Renal cortical epithelial cell (primary cell): ENCODE measurements around the gene XCL2. TPM values are rescaled to one million over a fixed set of nuclear protein-coding genes. Genes with fewer than 3 reads are reported as not detected.
"Not testable (repeated sequence)": the region's sequence is repeated elsewhere in the genome, so short reads cannot be mapped to it uniquely, and the experiment has no call there.

Source experiments
- DNase-seq: peaks from one replicate; pipeline ENCODE4 v3.0.0-alpha.2; 2011; ENCODE audit warnings: low read depth
- total RNA-seq: library from RNA; depleted of rRNA; stranded (reverse); fragments of >200 nt; gene quantifications from 2 replicates; pipeline ENCODE4 v1.2.3, GENCODE V29; 2014

The XCL2 gene, protein sequence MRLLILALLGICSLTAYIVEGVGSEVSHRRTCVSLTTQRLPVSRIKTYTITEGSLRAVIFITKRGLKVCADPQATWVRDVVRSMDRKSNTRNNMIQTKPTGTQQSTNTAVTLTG
- total RNA-seq, result not detected in 2 replicates

DNA sequence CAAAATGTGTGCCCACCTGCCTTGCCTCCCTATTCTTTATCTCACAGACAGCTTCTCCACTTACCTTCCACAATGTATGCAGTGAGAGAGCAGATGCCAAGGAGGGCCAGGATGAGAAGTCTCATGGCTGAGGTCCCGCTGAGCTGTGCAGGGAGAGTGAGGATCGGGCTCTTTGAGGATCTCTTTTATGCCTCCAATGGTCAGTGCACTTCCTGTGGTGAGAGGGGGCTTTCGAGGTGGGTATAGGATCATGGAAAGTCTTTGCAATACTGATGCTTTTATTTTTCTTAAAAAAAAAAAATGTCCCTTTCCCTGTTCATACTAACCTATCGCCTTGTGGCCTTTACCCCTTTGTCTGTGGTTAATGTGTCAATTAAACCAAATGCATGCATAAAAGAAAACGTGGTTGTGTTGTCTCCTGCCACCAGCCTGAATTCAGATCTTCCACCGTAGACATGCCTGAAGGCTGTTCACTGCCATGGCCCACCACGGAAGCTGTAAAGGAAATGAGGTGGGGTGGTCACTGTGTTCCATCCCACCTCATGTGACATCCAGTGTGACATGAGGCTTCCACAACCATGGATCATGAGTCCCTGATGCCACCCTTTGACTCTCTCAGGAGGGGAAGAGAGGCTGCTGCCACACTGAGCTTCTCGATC lies at the start of gene XCL2:
Gene XCL2 (minus strand): TSS at position 158 of the 659 bp plus-strand sequence. CDS start 33 bp downstream, at position 125.
- DNase-seq, result not testable (repeated sequence)

GRCh38 chr1:168591641-168592250 lies 47.9 kb upstream of the XCL2 start:
- no peak for DNase-seq

- no peak for DNase-seq
Observed at GRCh38 chr1:168591066-168591465, 47.3 kb upstream of the XCL2 start.

GRCh38 chr1:168589167-168589566 lies 45.4 kb upstream of the XCL2 start:
- DNase-seq, result no peak

GRCh38 chr1:168585937-168586336 lies 42.1 kb upstream of the XCL2 start:
- peak; percentile 12 for DNase-seq

- DNase-seq, result peak; percentile 69
Observed at GRCh38 chr1:168585191-168585590, 41.4 kb upstream of the XCL2 start.

- peak; percentile 95 for DNase-seq
Observed at GRCh38 chr1:168583571-168583970, 39.8 kb upstream of the XCL2 start.

DNA sequence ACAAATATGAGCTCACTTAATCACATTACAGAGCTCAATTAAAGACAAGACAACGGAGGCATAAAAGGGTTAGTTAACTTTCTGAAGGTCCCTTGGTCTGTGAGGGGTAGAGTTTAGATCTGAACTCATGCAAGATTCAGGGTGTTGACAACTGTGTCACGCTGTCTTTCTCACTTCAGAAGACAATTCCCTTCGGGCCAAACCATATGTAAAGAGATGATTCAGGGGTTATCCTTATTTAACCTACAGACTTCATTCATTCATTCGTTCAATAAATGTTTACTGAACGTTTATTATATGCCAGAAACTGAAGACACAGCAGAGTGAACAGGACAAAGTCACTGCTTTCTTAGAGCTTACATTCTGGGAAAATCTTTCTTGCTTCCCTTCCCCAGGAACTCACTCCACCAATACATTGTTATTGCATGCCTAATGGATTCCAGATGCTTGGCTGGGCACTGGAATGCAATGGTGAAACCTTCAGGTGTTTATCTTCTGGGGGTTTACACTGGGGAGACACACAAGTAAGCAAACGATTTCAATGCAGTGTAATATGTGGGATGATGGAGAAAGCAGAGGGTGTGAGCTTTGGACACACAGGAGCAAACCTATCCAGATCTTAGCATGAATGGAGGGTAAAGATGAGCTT lies 39.0 kb upstream of the XCL2 start:
- peak; percentile 95 for DNase-seq

GRCh38 chr1:168581817-168582572 lies 38.2 kb upstream of the XCL2 start:
- DNase-seq, result no peak

DNA sequence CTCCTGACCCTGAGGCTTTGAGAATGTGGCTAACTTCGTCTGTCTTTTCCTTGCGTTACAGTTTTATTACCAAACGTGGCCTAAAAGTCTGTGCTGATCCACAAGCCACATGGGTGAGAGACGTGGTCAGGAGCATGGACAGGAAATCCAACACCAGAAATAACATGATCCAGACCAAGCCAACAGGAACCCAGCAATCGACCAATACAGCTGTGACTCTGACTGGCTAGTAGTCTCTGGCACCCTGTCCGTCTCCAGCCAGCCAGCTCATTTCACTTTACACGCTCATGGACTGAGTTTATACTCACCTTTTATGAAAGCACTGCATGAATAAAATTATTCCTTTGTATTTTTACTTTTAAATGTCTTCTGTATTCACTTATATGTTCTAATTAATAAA lies 37.2 kb upstream of the XCL2 start:
- DNase-seq, result not testable (repeated sequence)

- not testable (repeated sequence) for DNase-seq
Observed at GRCh38 chr1:168580290-168580689, 36.5 kb upstream of the XCL2 start.

DNA sequence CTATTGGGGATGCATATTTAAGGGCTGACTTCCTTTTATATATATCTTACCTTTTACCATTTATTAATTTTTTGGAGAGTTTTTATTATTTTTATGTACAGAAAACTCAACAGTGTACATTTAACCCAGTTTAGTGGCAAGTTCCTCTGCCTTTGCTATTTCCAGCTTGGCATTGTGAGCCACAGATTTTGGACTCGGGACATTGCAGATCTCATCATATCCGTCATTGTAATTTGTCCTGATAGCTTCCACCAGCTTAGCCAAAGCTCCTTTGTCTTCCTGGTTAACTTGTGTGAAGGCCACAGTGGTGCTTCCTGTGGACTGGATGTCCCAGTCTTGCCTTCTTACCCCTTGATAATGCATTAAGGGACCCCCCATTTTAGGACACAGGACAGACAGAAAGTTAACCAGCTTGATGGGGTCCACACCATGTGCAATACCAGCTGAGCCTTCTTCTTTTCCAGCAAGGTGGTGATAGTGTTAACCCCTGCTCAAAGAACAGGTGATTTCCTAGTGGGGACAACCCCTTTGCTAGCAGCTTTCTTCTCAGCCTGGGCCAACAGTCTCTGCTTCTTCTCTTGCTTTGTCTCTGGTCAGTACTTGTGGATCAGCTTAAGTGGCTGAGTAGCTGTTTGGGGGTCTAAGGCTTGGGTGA lies 34.9 kb upstream of the XCL2 start:
- DNase-seq, result not testable (repeated sequence)

GRCh38 chr1:168576245-168576688 lies 32.5 kb upstream of the XCL2 start, which contains the start of gene XCL1:
Gene XCL1, plus strand, starts transcription at chr1:168576605. Its CDS starts 33 bp downstream, at chr1:168576638.
- not testable (repeated sequence) for DNase-seq

- DNase-seq, result peak; percentile 45
Observed at GRCh38 chr1:168574234-168574633, 30.4 kb upstream of the XCL2 start.

DNA sequence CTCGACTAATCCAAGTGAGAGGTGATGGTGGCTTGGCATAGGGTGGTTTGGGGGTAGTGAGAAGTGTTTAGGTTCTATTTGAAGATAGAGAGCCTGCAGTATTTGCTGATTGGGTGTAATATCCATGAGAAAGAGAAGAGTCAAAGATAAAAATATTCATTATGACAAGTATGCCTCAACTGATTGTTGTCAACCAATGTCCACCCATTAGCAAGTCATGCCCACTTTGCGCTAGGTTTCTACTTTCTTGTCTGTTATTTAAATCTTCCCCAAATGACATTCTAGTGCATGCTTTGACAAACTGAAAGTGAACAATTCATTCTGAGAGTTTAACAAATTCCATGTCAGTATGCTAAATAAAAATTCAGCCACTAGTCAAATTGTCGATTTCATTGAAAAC lies 28.8 kb upstream of the XCL2 start:
- no peak for DNase-seq

- DNase-seq, result no peak
Observed at GRCh38 chr1:168570652-168571051, 26.9 kb upstream of the XCL2 start.

- DNase-seq, result no peak
Observed at GRCh38 chr1:168568346-168568745, 24.5 kb upstream of the XCL2 start.

GRCh38 chr1:168567568-168567967 lies 23.8 kb upstream of the XCL2 start:
- DNase-seq, result no peak

DNA sequence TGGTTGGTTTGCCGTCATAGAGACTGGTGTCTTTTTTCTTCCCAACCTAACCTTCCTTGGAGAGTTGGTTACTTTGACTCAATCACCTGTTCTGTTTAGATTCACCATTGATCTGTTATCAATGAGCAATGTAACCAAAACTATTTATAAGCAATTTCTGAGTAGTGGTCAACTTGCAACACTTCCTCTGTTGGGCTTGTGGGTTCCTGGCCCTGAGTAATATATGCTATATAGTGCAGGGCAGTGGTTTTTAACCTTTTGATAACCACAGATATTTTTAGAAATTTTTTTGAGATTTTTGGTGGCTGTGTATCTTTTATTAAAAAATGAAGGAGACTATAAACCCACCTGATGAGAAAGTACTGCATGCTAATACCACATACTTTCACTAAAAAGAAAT lies 23.2 kb upstream of the XCL2 start:
- no peak for DNase-seq

GRCh38 chr1:168565825-168566224 lies 22.0 kb upstream of the XCL2 start:
- DNase-seq, result no peak

GRCh38 chr1:168561989-168562388 lies 18.2 kb upstream of the XCL2 start:
- no peak for DNase-seq
